Kidney epithelial cell (primary cell): ENCODE results near the gene RPLP2. TPM values are rescaled to one million over a fixed set of nuclear protein-coding genes. Genes with fewer than 3 reads are reported as not detected.

Source experiments
- DNase-seq: peaks from one replicate; pipeline ENCODE4 v3.0.0-alpha.2; 2010; ENCODE audit warnings: low read depth
- H3K27me3 ChIP-seq: 2 replicates; pipeline ENCODE4 v1.6.0; 2011; ENCODE audit warnings: low read length; ENCODE audit not compliant: control insufficient read depth, insufficient read depth
- H3K36me3 ChIP-seq: 2 replicates; pipeline ENCODE4 v1.5.1; 2011; ENCODE audit warnings: low read length; ENCODE audit not compliant: control insufficient read depth, insufficient read depth
- H3K4me3 ChIP-seq: 2 replicates; pipeline ENCODE4 v1.5.1; 2011; ENCODE audit warnings: low read depth, mild to moderate bottlenecking, control low read depth, low read length
- total RNA-seq: library from RNA; depleted of rRNA; stranded (reverse); fragments of >200 nt; gene quantifications from 2 replicates; pipeline ENCODE4 v1.2.3, GENCODE V29; 2015
- TF ChIP-seq, protein P1 (sequence below): IDR thresholded peaks from 2 replicates; pipeline ENCODE4 v1.5.1; 2011; ENCODE audit warnings: mild to moderate bottlenecking, moderate library complexity, low read length, control low read depth, inconsistent platforms; ENCODE audit not compliant: insufficient read depth, poor library complexity, severe bottlenecking

RPLP2 gene
- total RNA-seq, 1 donor from 2014 or later: 708 TPM

DNA sequence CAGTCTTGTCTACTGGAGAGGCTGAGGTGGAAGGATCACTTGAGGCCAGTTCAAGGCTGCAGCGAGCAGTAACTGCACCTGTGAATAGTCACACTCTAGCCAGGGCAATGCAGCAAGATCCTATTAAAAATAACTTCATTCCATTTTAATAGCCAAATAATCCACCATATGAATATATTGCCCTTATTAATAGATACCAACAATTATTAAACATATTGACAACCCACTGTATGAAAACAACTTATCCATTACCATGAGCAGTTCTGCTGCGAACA is 42.9 kb upstream of the RPLP2 start:
- DNase-seq: no peak
- TF ChIP-seq, protein P1, sequence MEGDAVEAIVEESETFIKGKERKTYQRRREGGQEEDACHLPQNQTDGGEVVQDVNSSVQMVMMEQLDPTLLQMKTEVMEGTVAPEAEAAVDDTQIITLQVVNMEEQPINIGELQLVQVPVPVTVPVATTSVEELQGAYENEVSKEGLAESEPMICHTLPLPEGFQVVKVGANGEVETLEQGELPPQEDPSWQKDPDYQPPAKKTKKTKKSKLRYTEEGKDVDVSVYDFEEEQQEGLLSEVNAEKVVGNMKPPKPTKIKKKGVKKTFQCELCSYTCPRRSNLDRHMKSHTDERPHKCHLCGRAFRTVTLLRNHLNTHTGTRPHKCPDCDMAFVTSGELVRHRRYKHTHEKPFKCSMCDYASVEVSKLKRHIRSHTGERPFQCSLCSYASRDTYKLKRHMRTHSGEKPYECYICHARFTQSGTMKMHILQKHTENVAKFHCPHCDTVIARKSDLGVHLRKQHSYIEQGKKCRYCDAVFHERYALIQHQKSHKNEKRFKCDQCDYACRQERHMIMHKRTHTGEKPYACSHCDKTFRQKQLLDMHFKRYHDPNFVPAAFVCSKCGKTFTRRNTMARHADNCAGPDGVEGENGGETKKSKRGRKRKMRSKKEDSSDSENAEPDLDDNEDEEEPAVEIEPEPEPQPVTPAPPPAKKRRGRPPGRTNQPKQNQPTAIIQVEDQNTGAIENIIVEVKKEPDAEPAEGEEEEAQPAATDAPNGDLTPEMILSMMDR: no peak
- H3K4me3 ChIP-seq: no peak overlapping the region
- no peaks in the 10 kb centered on the region for H3K27me3 ChIP-seq
- H3K36me3 ChIP-seq: peaks cover 8% of the 10 kb centered on the region

DNA sequence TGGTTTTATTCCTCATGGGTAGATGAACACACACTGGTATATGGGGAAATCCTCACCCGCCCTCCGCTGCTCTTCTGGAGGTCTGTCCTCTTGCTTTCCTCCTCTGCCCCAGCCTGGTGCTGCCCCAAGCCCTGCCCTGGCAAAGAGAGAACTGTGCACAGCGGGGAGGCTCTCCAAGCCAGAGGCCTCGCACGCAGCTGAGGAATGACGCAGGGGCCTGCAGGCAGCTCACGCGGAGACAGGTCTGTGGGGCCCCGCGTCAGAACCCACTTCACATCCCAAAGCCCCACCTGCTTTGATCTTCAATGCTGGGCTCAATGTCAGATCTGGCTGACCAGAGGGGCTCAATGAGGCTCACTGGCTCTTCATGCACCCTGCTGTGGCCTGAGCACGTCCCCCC is 42.5 kb upstream of the RPLP2 start:
- H3K4me3 ChIP-seq: no peak overlapping the region
- TF ChIP-seq, protein P1: no peak
- DNase-seq: no peak
- no peaks in the 10 kb centered on the region for H3K27me3 ChIP-seq
- peaks cover 8% of the 10 kb centered on the region for H3K36me3 ChIP-seq

DNA sequence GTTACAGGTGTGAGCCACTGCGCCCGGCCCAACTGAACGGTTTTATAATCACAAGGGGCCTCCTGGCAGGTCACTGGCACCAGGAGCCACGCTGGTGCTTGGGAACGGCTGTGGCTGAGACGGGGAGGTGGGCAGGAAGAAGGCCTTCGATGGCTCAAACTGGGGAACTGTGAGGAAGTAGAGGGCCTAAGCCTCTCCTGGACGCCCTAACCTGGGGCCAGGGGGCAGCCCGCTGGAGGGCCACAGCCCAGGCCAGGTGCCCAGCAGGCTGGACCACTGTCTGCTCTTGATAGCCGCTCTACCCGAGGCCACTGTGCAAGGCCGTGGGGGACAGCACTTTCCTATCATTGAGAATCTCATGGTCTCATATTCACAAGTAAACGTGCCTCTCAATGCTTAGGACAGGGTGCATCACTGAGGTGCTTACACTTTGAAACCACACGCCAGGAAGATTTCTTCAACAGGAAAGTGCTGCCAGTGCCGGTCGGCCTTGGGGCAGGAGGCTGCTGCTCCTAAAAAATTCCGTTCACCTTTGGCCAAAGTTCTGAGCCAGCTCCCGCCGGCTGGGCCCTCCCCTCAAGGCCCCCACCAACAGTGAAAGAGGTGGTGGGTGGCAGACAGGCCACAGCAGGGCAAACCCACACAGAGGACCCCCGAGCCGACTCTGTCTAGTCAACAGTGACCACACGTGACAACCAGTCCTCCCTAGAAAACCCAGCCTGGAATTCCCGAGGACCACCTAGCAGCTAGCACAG is 39.7 kb upstream of the RPLP2 start:
- peaks cover 4% of the 10 kb centered on the region for H3K36me3 ChIP-seq
- no peak for DNase-seq
- no peak overlapping the region for H3K4me3 ChIP-seq
- TF ChIP-seq, protein P1: no peak
- H3K27me3 ChIP-seq: no peaks in the 10 kb centered on the region

DNA sequence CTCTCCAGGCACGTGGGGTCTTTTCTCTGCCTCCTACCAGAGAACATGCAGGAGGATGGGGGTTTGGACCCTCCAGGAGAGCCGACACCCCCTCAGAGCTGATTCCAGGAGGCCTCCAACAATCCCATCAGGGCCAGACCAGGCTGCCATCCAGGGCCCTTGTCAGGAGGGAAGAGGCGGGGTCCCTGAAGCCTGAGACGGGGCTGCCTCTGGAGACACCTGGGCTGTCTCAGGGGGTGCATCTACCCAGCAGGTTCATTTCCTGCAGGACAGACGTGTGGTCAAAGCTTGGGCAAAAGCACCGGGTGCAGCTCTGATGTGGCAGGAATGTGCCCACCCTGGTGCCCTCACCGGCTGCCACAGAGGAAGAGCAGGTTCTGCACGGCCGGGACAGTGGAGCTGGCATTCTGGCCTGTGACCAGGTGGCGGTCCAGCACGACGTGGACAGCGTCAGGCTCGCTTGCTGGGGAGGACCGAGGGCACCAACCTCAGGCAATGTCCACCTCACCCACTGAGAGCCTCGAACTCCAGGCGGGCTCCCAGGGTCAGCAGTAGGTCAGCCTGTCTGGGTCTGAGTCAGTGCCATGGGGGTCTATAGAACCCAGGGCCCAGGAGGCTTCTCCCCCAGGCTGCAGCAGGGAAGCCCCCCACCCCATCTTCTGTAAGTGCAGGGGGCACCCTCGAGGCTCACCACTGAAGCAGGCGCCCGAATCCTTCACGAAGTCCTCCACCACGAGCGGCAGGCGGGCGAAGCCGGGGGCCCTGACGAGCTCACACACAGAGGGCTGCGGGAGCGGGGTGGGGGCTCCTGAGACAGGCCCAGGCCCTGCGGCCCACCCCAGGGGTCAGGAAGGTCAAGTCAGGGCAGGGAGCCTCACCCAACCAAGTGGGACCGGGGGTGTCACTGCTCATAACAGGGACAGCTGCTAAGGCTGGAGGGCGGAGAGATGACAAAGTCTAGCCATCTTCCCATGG is 38.8 kb upstream of the RPLP2 start:
- H3K36me3 ChIP-seq: peaks cover 3% of the 10 kb centered on the region
- no peak for DNase-seq
- TF ChIP-seq, protein P1: no peak
- no peaks in the 10 kb centered on the region for H3K27me3 ChIP-seq
- no peak overlapping the region for H3K4me3 ChIP-seq

DNA sequence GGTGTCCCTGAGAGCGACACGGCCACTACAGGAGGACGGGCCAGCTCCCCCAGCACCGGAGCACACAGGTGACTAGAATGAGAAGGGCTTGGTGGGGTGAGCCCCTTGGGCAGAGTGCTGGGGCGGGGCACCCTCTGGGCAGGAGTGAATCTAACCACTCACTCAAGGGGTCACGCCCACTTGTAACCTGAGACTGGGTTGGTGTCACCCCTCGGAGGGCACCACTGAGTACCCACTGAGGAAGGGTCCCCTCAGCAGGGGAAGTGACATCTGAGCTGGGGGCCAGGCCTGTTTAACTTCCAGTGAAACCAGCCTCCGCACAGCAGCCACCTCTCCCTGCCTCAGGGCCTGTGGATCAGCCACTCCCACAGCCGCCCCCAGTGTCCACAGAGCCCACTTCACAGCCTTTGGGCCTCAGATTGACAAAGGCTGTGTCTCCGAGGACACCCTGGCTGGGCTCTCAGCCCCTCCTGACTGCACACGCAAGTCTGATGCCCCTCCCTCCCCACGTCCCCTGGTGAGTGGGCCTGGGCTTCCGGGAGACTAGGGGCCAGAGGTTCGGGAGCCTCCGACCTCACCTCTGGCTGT is 38.1 kb upstream of the RPLP2 start:
- Histone ChIP-seq H3K27me3 (no peaks in the 10 kb centered on the region), H3K4me3 (no peak overlapping the region), H3K36me3 (peaks cover 1% of the 10 kb centered on the region)
- TF ChIP-seq, protein P1: no peak
- DNase-seq: no peak
